ENCODE measurements around the gene VAPA.
A peak's percentile ranks its signal among the peaks of the same experiment; 100 is the strongest.

The VAPA gene, protein sequence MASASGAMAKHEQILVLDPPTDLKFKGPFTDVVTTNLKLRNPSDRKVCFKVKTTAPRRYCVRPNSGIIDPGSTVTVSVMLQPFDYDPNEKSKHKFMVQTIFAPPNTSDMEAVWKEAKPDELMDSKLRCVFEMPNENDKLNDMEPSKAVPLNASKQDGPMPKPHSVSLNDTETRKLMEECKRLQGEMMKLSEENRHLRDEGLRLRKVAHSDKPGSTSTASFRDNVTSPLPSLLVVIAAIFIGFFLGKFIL

GRCh38 chr18:9913526-9914333 lies at the start of gene VAPA:
VAPA (plus strand) TSS chr18:9914016; CDS start chr18:9914257, 241 bp downstream.
- peak; percentile 92 to 95 for DNase-seq

GRCh38 chr18:9865764-9866490 lies 47.9 kb upstream of the VAPA start:
- no peak for DNase-seq

DNA sequence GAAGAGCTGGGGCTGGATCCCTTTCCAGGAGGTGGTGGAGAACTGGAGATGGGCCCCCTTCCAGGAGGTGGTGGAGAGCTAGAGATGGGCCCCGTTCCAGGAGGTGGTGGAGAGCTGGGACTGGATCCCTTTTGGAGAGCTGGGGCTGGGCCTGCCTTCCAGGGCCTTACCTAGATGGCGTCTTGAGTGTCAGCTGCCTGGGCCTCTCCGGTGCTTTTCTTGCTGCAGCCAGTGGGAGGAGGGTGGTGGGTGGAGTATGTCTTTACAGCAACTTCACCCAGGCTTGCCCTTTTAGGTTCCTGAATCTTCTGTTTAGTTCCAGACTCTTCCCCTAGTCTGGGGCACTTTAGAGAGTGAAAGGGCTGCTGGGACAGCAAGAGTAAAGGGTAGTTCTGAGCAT lies 47.2 kb upstream of the VAPA start:
- no peak for DNase-seq

DNA sequence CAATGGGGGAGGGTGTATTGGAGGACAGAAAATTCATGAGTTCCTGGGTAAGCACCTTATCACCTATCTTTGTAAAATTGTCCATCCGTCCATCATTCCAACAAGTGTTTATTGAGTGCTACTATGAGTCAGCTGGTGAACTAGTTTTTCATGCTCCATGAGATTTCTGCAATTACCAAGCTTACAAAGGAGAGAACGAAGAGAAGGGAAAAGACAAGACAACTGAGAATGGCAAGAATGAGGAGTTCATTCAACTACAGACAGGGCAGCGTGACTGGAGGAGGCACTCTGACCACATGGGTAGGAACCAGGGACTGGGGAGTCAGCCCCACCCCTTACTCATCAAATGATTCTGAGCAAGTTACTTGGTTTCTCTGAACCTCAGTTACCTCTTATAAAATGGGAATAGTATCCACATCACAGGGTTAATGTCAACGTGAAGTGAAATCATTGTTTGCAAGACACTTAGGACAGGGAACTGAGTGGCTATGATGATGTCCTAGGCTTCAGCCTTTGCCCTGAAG lies 46.7 kb upstream of the VAPA start:
- no peak for DNase-seq

DNA sequence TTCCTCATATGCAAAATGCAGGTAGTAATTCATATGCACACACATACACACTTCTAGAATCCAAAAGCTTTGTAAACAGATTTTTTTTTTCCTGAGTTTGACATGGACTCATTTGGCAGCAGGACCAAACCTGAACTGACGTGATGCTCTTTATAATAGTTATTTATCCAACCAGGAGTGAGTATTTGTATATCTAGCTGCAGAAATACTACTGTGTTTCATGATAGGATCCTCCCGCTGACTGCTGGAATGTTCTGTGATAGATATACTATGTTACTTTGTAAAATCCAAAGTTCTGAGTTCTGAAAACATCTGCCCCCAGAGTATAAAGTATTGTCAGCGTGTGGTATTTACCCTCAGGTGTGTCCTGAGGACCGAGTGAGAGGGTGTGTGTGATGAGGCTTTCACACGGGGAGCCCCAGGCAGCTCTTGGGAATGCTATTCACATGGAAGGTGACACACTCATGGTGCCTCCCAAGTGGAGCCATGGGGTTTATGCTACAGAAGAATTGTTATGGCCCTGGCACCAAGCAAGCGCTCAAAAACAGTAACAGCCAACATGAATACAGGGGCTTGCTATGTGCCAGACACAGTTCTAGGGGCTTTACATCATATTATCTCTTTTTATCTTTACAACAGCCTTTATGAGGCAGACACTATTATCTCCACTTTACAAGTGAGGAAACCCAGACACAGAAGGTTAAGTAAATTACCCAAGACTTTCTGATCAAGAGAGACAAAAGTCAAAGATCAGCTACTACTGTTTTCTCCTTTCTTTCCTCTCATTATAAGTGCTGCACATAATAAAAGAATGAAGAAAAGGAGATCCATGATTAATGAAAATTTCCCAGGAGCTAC lies 44.7 kb upstream of the VAPA start:
- no peak for DNase-seq

DNA sequence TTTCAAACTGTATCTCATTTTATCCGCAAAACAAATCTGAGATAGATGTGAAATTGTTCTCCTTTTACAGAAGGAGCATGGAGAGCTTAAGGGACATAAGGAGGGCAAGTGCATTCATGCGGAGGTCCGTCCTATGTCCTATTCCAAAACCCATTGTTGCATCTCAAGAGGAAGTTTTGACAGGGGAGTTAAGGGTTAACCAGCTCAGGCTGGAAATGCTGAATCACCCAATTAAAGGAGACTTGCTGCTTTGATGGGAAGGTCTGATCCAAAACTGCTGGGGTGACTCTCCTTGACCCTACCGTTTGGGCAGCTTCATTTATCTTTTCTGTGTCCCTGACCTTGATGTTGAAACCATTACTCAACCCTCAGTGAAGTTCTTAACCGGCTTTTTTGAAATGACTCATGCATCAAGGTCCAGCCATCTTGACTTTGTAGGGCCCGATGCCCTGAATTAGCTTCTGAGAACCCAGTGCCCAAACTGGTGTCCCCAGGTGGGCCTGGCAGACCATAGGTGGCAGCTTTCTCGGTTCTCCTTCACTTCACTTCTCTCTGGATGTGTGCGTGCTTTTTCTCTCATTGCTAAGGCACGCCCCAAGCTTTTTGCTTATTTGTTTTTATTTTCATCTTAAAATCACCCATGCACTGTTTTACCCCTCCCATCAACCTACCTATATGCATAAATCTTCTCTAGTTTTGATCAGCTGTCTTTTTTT lies 43.9 kb upstream of the VAPA start:
- DNase-seq = peak in 1 of 2 donors; percentile 4

DNA sequence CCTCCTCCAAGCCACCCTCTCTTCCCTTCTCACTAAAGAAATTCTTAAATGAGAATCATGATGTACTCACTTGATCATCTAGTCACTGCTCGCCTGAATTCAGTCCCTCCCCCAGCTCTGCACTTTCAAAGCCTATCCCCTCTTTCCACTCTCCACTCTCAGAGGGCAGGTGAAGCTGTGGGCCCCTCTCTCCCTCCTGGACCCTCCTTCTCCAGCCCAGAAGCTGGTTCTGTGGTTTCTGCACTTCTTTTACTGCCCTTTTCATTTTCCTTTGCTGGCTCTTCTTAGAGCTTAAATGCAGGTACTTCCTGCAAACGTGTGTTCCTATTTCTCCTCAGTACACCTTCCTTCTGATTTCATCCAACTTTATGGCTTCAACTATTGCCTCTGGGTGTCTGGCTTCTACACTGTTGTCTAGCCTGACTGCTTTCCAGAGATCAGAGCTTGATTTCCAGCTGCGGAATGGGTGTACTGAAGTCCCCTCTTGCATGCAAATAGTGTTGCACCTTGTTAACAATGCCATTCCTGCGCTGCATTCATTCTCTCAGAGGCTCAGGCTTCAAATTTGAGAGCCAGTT lies 43.3 kb upstream of the VAPA start:
- DNase-seq = no peak

DNA sequence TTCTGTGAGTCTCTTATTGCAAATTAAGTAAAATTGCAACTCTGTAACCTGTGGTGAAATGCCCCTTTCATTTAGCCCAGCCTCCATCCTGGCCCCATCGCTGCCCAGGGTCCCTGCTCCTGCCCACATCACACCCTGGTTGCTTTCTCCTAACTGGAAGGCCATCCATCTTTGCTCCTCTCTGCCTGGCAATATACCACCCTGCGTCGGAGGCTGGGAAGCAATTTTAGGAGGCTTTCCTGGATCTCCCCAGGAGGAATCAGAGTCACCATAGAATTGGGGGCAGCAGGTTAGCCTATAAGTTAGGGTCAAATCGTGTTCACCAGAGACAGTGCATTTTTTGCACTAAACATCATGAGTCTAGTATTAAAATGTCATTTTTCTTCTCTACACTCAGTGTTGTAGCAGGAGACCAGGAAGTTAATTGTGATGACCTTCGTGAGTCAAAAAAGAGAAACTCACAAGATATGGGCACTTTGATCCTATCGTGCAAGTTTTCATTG lies 42.5 kb upstream of the VAPA start:
- DNase-seq = no peak

GRCh38 chr18:9872823-9873222 lies 41.0 kb upstream of the VAPA start:
- DNase-seq = no peak

- no peak for DNase-seq
These were observed 39.1 kb upstream of the VAPA start for GRCh38 chr18:9874728-9875127.

DNA sequence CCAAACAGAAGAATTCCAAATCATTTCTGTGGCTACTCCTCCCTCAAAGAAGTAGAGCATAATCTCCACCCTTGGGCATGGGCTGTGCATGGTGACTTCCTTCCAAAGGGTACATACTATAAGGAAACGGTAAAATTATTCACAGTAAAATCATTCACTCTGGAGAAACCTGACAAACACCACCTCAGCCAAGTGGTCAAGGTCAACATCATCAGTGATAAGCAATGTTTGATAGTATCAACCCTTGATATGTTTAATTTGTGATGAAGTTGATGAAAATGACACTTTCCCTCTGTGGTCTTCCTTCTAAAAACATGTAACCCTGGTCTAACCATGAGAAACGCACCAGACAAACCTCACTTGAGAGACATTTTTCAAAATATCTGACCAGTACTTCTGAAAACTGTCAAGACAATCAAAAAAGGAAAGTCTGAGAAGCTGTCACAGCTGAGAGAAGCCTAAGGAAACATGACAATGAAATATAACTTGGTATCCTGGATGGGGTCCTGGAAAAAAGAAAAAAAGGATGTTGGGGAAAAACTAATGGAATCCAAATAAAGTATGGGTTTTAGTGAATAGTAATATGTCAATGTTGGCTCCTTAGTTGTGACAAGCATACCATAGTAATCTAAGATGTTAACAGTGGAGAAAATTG lies 37.5 kb upstream of the VAPA start:
- no peak for DNase-seq

DNA sequence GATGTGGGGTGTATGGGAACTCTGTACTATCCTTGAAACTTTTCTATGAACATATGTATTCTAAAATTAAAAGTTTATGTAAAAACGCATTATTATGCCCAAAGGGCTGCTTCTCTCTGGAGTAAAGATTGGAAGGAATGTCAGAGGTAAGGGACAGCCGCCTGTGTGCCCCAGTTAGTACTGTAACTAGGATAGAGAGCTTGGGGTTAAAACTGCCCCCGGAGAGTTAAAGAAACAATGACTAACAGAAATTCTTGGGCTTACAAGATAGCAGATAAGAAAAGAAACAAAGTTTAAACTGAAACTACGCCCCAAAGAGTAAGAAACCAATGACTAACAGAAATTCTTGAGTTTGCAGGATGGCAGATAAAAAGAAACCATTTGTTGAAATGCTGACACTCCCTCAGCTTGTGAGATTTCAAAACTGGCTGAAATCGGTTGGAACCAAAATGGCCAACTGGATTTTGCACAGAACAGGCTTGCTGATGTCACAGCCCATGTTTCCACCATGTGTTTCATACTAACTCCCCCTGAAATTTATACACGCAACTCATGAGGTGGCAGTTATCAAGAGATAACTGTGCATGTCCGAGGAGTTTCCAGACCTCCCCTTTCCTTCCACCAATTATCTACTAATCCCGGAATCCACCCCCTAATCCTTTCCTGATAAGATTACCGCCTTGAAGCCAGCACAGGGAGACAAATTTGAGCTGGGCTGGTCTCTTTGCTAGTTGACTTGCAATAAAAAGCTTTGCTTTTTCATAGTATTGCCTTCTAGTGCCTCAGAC lies 36.8 kb upstream of the VAPA start:
- DNase-seq = no peak

- DNase-seq = no peak
These were observed 36.2 kb upstream of the VAPA start for GRCh38 chr18:9877655-9878014.

GRCh38 chr18:9878095-9878494 lies 35.7 kb upstream of the VAPA start:
- DNase-seq = no peak

DNA sequence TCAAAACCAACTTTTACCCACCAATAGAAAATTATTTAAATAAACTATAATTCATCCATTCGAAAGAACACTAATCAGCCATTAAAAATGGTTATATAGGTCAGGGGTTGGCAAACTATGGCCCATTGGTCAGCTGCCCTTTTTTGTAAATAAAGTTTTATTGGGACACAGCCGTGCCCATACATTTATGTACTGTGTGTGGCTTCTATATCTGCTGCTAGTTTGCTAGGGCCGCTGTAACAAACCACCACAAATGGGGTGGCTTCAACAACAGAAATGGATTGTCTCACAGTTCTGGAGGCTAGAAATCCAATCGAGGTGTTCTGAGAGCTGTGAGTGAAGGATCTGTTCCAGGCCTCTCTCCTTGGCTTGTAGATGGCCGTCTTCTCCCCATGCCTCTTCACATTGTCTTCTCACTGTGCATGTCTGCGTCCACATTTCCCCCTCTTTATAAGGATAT lies 35.0 kb upstream of the VAPA start:
- DNase-seq = no peak

DNA sequence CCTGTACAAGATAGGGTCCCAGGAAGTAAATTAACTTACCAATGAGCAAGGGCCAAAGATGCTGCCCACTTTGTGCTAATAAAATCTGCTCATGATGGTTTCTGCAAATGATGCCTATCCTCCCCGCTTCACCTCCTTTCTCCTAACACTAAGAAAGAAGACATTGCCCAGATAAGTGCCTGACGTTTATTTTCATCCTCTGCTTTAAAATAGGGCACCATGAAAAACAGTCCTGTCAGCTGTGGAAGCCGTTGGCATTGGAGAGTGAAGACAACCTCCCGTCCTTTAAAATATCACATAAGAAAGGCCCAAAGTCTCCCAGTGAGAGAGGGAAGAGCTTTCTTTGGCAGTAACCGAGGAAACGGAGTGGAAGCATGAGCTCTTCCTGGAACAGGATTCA lies 29.7 kb upstream of the VAPA start:
- no peak for DNase-seq

GRCh38 chr18:9884532-9885140 lies 29.2 kb upstream of the VAPA start:
- no peak for DNase-seq

- DNase-seq = no peak
These were observed 28.4 kb upstream of the VAPA start, which contains the start of gene TXNDC2 for GRCh38 chr18:9885170-9886004. TXNDC2 (plus strand) TSS chr18:9885973; CDS start chr18:9886681, 708 bp downstream.

All from CD4-positive, alpha-beta T cell treated with Interleukin-1 beta for 1 hour (primary cell).